Heart right ventricle (tissue), 16 donors: ENCODE measurements around the gene DLGAP1. TPM values are rescaled to one million over a fixed set of nuclear protein-coding genes. Genes with fewer than 3 reads are reported as not detected.
"Not testable (repeated sequence)": the region's sequence is repeated elsewhere in the genome, so short reads cannot be mapped to it uniquely, and the experiment has no call there.

Experiments
- ATAC-seq, 8 donors: fragments of 200-7000 bp; cut with Tn5 transposase; one replicate each; pipeline ENCODE4 v1.9.1; 2020; ENCODE audit warnings: mild to moderate bottlenecking in 8 of 8, moderate library complexity in 8 of 8, moderate number of reproducible peaks in 1 of 8
- DNase-seq, 2 donors: peaks; one replicate each; pipeline ENCODE4 v3.0.0-alpha.2; 2020
- H3K27ac ChIP-seq, 10 donors: fragments of 200-600 bp; sonication (generic) in 2 of 10; one replicate each; pipeline versions ENCODE4 v1.5.0 to v1.8.0; 2020 to 2022; ENCODE audit warnings: mild to moderate bottlenecking in 3 of 10
- H3K27me3 ChIP-seq, 7 donors: fragments of 200-600 bp; one replicate each; pipeline ENCODE4 v1.8.0; 2021 to 2022; ENCODE audit warnings: mild to moderate bottlenecking in 2 of 7
- H3K36me3 ChIP-seq, 9 donors: fragments of 200-600 bp; sonication (generic) in 1 of 9; one replicate each; pipeline versions ENCODE4 v1.5.0 to v1.8.0; 2020 to 2022; ENCODE audit warnings: mild to moderate bottlenecking in 2 of 9
- H3K4me1 ChIP-seq, 9 donors: fragments of 200-600 bp; sonication (generic) in 1 of 9; one replicate each; pipeline versions ENCODE4 v1.5.0 to v1.8.0; 2020 to 2022; ENCODE audit warnings: mild to moderate bottlenecking in 4 of 9
- H3K4me3 ChIP-seq, 10 donors: fragments of 200-600 bp; sonication (generic) in 2 of 10; one replicate each; pipeline versions ENCODE4 v1.5.0 to v1.8.0; 2020 to 2022; ENCODE audit warnings: mild to moderate bottlenecking in 7 of 10, moderate library complexity in 2 of 10
- H3K9me3 ChIP-seq, 11 donors: fragments of 200-600 bp in 10 of 11; sonication (generic) in 2 of 11; one replicate each; pipeline versions ENCODE4 v1.5.0 to v1.8.0; 2013 to 2022; ENCODE audit warnings: mild to moderate bottlenecking in 2 of 11, control low read depth in 1 of 11, moderate library complexity in 1 of 11
- WGBS, 2 donors: extraction: QIAGEN DNeasy Blood & Tissue Kit; methylation state at CpG; one replicate each; pipeline ENCODE4 v1.1.7; 2013; ENCODE audit warnings: inconsistent platforms in 1 of 2; 5-methylcytosine and 5-hydroxymethylcytosine counted together
- intact Hi-C, 10 donors: fragments of 100-400 bp; cut with DNase I; formaldehyde crosslinking; loops; one replicate each; pipeline versions ENCODE4 v1.11.1 to v1.14.2; 2022
- polyA plus RNA-seq, 2 donors: library from polyadenylated mRNA; stranded (reverse); fragments of 200-250 nt; gene quantifications; one replicate each; pipeline ENCODE4 v1.2.3, GENCODE V29; 2013
- total RNA-seq, 10 donors: library from RNA; stranded (reverse); fragmentation: NEBNext Ultra II Directional in 3 of 10; extraction: Animal tissue kit (Norgen Biotek cat#: 25700) in 3 of 10; gene quantifications; one replicate each; pipeline versions ENCODE4 v1.2.1 to v1.2.4, GENCODE V29; 2021 to 2023
- TF ChIP-seq, protein P1 (sequence below), 9 donors: fragments of 200-600 bp; sonication (generic) in 2 of 9; IDR thresholded peaks; one replicate each; pipeline versions ENCODE4 v1.5.0 to v1.8.0; 2021 to 2022; ENCODE audit warnings: antibody characterized with exemption in 9 of 9, mild to moderate bottlenecking in 5 of 9, moderate library complexity in 1 of 9
- donor health status: Arrhythmogenic right ventricular cardiomyopathy.
- donor health status: ischemic (EF 13 %, LVEDD 7.1; RV severe dilation, severe dysfunction).
- donor health status: healthy with polysubstance abuse.
- donor health status: DM: no; HTN: yes; CAD: no.
- donor health status: DM: no; HTN: no; CAD: no.
- donor health status: ischemic (EF 25% LVEDD 6.9; RV normal size, moderate dysfunction).
- donor health status: ischemic (EF 25% LVEDD 5.7; RV mildly dilated, moderate dysfunction).
- donor health status: healthy.
- donor health status: DM: yes; HTN: yes; CAD: no.
- donor health status: Ischemic cardiomyopathy.
- donor health status: ischemic (EF 35%, LVEDD 5.7; RV mildly dilated, moderate dysfunction).
- donor health status: nonischemic (EF 11% LVEDD 7.7; RV severe dilation, severe dysfunction).
- donor health status: DM: yes; HTN: yes; CAD: no.
- donor health status: PGD.
- donor health status: ischemic (EF 29% LVEDD 5.4; RV normal size, mild dysfunction).
- donor health status: nonischemic (EF 23%, LVEDD 6.1; RV moderate dilation, normal function).

Gene DLGAP1
- total and polyA plus RNA-seq, 12 donors: 0.07 to 7.2 (median 1.0) TPM; not detected in 2

DNA sequence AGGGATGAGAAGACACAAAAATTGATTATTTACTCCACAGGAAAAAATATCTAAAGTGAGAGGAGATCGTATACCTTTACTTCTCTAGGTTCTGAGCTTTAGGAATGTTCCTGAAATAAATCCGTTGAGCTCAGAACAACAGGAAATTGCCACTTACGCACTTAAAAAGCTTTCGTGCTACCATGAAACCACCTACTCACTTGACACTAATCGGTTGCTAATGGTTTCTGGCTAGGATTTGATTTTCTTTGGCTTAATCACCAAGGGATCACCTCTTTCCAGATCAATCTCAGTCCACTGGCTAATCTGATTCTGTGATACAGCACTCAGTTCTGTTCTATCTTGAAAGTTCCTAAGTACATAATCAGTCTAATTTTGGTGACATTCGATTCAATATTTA is 419.6 kb downstream of the DLGAP1 start:
- 50 to 53% methylated on average over 6 of the region's 6 CpGs for WGBS, 2 donors
- Histone ChIP-seq H3K27ac (no peak overlapping the region), H3K4me3 (no peak overlapping the region), H3K27me3 (peaks cover 0 to 12% (median 0%) of the 10 kb centered on the region in 7 donors), H3K36me3 (no peaks in the 10 kb centered on the region), H3K4me1 (no peaks in the 10 kb centered on the region), H3K9me3 (no peaks in the 10 kb centered on the region)
- intact Hi-C loops: no loop called here
- TF ChIP-seq, protein P1, sequence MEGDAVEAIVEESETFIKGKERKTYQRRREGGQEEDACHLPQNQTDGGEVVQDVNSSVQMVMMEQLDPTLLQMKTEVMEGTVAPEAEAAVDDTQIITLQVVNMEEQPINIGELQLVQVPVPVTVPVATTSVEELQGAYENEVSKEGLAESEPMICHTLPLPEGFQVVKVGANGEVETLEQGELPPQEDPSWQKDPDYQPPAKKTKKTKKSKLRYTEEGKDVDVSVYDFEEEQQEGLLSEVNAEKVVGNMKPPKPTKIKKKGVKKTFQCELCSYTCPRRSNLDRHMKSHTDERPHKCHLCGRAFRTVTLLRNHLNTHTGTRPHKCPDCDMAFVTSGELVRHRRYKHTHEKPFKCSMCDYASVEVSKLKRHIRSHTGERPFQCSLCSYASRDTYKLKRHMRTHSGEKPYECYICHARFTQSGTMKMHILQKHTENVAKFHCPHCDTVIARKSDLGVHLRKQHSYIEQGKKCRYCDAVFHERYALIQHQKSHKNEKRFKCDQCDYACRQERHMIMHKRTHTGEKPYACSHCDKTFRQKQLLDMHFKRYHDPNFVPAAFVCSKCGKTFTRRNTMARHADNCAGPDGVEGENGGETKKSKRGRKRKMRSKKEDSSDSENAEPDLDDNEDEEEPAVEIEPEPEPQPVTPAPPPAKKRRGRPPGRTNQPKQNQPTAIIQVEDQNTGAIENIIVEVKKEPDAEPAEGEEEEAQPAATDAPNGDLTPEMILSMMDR (IDR thresholded peaks at IDR 0.05): no peak
- ATAC-seq (no peak), DNase-seq (no peak)

GRCh38 chr18:4034815-4035214 is 420.3 kb downstream of the DLGAP1 start:
- H3K27ac ChIP-seq, ATAC-seq, H3K4me1 ChIP-seq, DNase-seq, H3K9me3 ChIP-seq, H3K4me3 ChIP-seq, intact Hi-C loops, H3K36me3 ChIP-seq: not testable (repeated sequence)
- 94 to 95% methylated on average over 4 of the region's 4 CpGs for WGBS, 2 donors
- peaks cover 0 to 12% (median 0%) of the 10 kb centered on the region in 7 donors for H3K27me3 ChIP-seq

DNA sequence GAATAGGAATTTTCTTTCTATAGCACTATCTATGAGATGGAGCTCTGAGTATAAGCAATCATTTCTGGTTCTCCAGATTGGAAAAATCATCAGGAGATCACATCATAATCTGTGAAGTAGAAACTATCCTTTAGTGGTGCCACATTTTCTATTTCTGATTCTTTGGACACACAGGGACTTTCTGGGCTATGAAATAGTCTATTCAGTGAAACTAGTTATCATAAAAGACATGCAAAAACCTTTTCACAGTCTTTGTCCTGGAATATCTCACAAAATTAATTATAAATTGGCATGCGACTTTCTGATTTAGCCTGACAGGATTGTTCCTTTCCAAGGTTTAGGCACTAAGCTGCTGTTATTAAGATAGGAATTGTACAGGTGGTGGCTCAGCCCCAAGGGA is 428.6 kb downstream of the DLGAP1 start:
- Histone ChIP-seq H3K4me3 (no peak overlapping the region), H3K36me3 (no peaks in the 10 kb centered on the region), H3K4me1 (no peaks in the 10 kb centered on the region), H3K27ac (no peak overlapping the region), H3K27me3 (peaks cover 0 to 3% (median 0%) of the 10 kb centered on the region in 7 donors), H3K9me3 (peaks cover 0 to 13% (median 0%) of the 10 kb centered on the region in 11 donors)
- DNase-seq (no peak), ATAC-seq (no peak)
- WGBS, 2 donors: 86 to 95% methylated on average over 1 of the region's 1 CpG
- intact Hi-C loops: no loop called here
- TF ChIP-seq, protein P1 (IDR thresholded peaks at IDR 0.05): no peak

GRCh38 chr18:4024702-4025101 is 430.4 kb downstream of the DLGAP1 start:
- ATAC-seq (no peak), DNase-seq (no peak)
- TF ChIP-seq, protein P1 (IDR thresholded peaks at IDR 0.05): no peak
- Histone ChIP-seq H3K36me3 (no peaks in the 10 kb centered on the region), H3K27me3 (peaks cover 0 to 3% (median 0%) of the 10 kb centered on the region in 7 donors), H3K9me3 (peaks cover 0 to 13% (median 0%) of the 10 kb centered on the region in 11 donors), H3K4me1 (no peaks in the 10 kb centered on the region), H3K27ac (no peak overlapping the region), H3K4me3 (no peak overlapping the region)
- intact Hi-C loops: no loop called here
- WGBS, 2 donors: 86 to 89% methylated on average over 2 of the region's 2 CpGs

DNA sequence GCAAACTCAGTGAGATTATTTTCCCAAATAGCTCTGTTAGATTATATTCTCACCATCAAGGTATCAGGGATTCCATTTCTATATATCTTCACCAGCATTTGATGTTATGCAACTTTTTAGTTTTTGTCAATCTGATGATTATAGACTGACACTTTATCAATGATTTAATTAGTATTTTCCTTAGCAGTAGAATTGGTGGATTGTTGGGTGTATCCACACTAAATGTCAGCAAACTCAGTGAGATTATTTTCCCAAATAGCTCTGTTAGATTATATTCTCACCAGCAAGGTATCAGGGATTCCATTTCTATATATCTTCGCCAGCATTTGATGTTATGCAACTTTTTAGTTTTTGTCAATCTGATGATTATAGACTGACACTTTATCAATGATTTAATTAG is 432.4 kb downstream of the DLGAP1 start:
- DNase-seq, H3K4me1 ChIP-seq, ATAC-seq, H3K36me3 ChIP-seq, H3K27ac ChIP-seq, intact Hi-C loops, H3K27me3 ChIP-seq, H3K4me3 ChIP-seq: not testable (repeated sequence)
- WGBS, 2 donors: 72 to 76% methylated on average over 1 of the region's 1 CpG
- peaks cover 0 to 13% (median 0%) of the 10 kb centered on the region in 11 donors for H3K9me3 ChIP-seq
